Measurements from ENCODE around the gene ALDH18A1.

DNA sequence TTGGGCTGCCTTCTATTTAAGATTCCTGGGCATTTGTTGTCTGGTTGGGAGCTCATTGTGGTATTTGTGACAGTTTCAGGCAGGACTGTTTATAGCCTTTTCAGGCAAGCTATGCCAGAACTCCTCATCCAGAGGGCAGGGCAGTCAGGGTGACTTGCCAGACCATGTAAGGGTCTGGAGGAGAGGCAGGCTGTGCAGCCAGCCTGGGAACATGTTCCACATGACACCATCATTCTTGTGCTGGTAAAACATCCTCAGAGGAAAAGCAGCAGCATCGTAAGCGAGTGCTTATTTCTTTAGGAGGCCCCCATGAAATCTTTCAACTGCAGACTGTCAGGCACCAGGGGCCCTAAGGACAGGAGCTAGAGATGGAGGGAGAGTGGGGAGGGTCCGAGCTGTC, 51.3 kb downstream of the ALDH18A1 start:
- TF ChIP-seq CTCF (conservative IDR thresholded peaks at IDR 0.05; ENCODE audit: low read depth, low read length) (no peak), EZH2 (IDR thresholded peaks at IDR 0.05; ENCODE audit: low read length, unreplicated experiment) (no peak), EZH2phosphoT487 (IDR thresholded peaks at IDR 0.05; ENCODE audit: borderline replicate concordance, low read length) (no peak)

Data from PC-3 (cell line).